HEK293 (cell line): ENCODE data around the gene NUCB1.

Experiments used
- CTCF ChIP-seq: fragments of 450-650 bp; formaldehyde crosslinking; IDR thresholded peaks from 2 replicates; pipeline ENCODE4 v1.5.1; 2016; ENCODE audit warnings: missing biosample characterization, missing genetic modification characterization
- GLIS2 ChIP-seq: fragments of 450-650 bp; formaldehyde crosslinking; IDR thresholded peaks from 2 replicates; pipeline ENCODE4 v1.5.1; 2016; ENCODE audit warnings: missing biosample characterization, missing genetic modification characterization
- ZNF184 ChIP-seq: fragments of 450-650 bp; IDR thresholded peaks from 2 replicates; pipeline ENCODE4 v1.5.1; 2018; ENCODE audit warnings: missing biosample characterization, mild to moderate bottlenecking, missing genetic modification characterization
- ZNF248 ChIP-seq: fragments of 450-650 bp; formaldehyde crosslinking; IDR thresholded peaks from 2 replicates; pipeline ENCODE4 v1.5.1; 2017; ENCODE audit warnings: missing biosample characterization, missing genetic modification characterization
- ZNF596 ChIP-seq: fragments of 450-650 bp; IDR thresholded peaks from 2 replicates; pipeline ENCODE4 v1.5.0; 2018; ENCODE audit warnings: missing biosample characterization, mild to moderate bottlenecking, missing genetic modification characterization, moderate library complexity
- ZSCAN16 ChIP-seq: fragments of 450-650 bp; formaldehyde crosslinking; IDR thresholded peaks from 2 replicates; pipeline ENCODE4 v1.5.1; 2016; ENCODE audit warnings: missing biosample characterization, missing genetic modification characterization

GRCh38 chr19:48945817-48946216 lies 45.7 kb downstream of the NUCB1 start:
- TF ChIP-seq ZNF184: no peak
- no peak for TF ChIP-seq ZNF596
- no peak for TF ChIP-seq CTCF (tag by site-specific recombination)
- TF ChIP-seq ZNF248 (tag by site-specific recombination): no peak
- no peak for TF ChIP-seq ZSCAN16 (tag by site-specific recombination)
- no peak for TF ChIP-seq GLIS2 (tag by site-specific recombination)
